Fibroblast of peridontal ligament (primary cell): ENCODE data around the gene USP17L21.
"Not testable (repeated sequence)": the region's sequence is repeated elsewhere in the genome, so short reads cannot be mapped to it uniquely, and the experiment has no call there.

ENCODE experiments used
- DNase-seq: peaks from one replicate; pipeline ENCODE4 v3.0.0-alpha.2; 2010; ENCODE audit errors: extremely low read depth

Gene USP17L21, protein sequence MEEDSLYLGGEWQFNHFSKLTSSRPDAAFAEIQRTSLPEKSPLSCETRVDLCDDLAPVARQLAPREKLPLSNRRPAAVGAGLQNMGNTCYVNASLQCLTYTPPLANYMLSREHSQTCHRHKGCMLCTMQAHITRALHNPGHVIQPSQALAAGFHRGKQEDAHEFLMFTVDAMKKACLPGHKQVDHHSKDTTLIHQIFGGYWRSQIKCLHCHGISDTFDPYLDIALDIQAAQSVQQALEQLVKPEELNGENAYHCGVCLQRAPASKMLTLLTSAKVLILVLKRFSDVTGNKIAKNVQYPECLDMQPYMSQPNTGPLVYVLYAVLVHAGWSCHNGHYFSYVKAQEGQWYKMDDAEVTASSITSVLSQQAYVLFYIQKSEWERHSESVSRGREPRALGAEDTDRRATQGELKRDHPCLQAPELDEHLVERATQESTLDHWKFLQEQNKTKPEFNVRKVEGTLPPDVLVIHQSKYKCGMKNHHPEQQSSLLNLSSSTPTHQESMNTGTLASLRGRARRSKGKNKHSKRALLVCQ

DNA sequence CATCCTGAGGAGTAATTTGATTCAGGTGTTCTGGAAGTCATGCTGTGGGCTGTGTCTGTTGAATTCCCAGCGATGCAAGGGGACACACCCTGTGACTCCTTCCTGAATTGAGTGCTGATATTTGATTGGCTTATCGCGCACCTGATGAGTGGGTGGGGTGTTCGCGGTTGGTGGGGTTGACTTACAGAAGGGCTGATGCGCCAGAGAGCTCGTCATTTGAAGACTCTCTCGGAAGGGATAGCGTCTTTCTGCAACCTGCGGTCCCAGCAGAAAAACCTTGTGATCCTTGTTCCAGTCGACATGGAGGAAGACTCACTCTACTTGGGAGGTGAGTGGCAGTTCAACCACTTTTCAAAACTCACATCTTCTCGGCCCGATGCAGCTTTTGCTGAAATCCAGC, at the start of gene USP17L21:
Gene USP17L21 (plus strand): TSS at position 301 of the 400 bp plus-strand sequence. CDS start 0 bp downstream, at position 301.
- DNase-seq, result not testable (repeated sequence)

DNA sequence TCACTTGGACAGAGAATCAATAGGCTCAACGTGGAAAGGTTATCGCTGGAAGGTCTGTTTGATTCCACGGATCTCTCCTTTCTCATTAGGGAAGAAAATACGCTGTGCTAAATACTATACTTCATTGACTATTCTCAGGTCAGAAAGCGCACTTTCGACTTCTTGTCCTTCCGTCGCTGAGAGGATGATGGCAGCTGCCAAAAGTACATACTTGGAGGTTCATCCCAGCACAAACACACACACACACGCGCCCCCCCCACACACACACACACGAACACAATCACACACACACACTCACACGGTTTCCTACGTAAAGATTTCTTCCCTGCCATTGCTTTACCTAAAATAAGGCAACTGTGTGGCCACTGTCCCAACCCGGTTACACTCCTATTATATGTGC, 48.0 kb upstream of the USP17L21 start:
- DNase-seq, result not testable (repeated sequence)

DNA sequence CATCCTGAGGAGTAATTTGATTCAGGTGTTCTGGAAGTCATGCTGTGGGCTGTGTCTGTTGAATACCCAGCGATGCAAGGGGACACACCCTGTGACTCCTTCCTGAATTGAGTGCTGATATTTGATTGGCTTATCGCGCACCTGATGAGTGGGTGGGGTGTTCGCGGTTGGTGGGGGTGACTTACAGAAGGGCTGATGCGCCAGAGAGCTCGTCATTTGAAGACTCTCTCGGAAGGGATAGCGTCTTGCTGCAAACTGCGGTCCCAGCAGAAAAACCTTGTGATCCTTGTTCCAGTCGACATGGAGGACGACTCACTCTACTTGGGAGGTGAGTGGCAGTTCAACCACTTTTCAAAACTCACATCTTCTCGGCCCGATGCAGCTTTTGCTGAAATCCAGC, 47.6 kb upstream of the USP17L21 start, which contains the start of gene USP17L11:
Gene USP17L11 (plus strand): TSS at position 301 of the 400 bp plus-strand sequence. CDS start 0 bp downstream, at position 301.
- DNase-seq, result not testable (repeated sequence)

DNA sequence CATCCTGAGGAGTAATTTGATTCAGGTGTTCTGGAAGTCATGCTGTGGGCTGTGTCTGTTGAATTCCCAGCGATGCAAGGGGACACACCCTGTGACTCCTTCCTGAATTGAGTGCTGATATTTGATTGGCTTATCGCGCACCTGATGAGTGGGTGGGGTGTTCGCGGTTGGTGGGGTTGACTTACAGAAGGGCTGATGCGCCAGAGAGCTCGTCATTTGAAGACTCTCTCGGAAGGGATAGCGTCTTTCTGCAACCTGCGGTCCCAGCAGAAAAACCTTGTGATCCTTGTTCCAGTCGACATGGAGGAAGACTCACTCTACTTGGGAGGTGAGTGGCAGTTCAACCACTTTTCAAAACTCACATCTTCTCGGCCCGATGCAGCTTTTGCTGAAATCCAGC, 42.8 kb upstream of the USP17L21 start, which contains the start of gene USP17L12:
Gene USP17L12 (plus strand): TSS at position 301 of the 400 bp plus-strand sequence. CDS start 0 bp downstream, at position 301.
- not testable (repeated sequence) for DNase-seq

DNA sequence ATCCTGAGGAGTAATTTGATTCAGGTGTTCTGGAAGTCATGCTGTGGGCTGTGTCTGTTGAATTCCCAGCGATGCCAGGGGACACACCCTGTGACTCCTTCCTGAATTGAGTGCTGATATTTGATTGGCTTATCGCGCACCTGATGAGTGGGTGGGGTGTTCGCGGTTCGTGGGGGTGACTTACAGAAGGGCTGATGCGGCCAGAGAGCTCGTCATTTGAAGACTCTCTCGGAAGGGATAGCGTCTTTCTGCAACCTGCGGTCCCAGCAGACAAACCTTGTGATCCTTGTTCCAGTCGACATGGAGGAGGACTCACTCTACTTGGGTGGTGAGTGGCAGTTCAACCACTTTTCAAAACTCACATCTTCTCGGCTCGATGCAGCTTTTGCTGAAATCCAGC, 38.1 kb upstream of the USP17L21 start, which contains the start of gene USP17L13:
Gene USP17L13 (plus strand): TSS at position 301 of the 400 bp plus-strand sequence. CDS start 0 bp downstream, at position 301.
- DNase-seq, result not testable (repeated sequence)

DNA sequence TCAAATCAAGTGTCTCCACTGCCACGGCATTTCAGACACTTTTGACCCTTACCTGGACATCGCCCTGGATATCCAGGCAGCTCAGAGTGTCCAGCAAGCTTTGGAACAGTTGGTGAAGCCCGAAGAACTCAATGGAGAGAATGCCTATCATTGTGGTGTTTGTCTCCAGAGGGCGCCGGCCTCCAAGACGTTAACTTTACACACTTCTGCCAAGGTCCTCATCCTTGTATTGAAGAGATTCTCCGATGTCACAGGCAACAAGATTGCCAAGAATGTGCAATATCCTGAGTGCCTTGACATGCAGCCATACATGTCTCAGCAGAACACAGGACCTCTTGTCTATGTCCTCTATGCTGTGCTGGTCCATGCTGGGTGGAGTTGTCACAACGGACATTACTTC, 32.4 kb upstream of the USP17L21 start:
- not testable (repeated sequence) for DNase-seq

DNA sequence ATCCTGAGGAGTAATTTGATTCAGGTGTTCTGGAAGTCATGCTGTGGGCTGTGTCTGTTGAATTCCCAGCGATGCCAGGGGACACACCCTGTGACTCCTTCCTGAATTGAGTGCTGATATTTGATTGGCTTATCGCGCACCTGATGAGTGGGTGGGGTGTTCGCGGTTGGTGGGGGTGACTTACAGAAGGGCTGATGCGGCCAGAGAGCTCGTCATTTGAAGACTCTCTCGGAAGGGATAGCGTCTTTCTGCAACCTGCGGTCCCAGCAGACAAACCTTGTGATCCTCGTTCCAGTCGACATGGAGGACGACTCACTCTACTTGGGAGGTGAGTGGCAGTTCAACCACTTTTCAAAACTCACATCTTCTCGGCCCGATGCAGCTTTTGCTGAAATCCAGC, 28.6 kb upstream of the USP17L21 start, which contains the start of gene USP17L15:
Gene USP17L15 (plus strand): TSS at position 301 of the 400 bp plus-strand sequence. CDS start 0 bp downstream, at position 301.
- not testable (repeated sequence) for DNase-seq

DNA sequence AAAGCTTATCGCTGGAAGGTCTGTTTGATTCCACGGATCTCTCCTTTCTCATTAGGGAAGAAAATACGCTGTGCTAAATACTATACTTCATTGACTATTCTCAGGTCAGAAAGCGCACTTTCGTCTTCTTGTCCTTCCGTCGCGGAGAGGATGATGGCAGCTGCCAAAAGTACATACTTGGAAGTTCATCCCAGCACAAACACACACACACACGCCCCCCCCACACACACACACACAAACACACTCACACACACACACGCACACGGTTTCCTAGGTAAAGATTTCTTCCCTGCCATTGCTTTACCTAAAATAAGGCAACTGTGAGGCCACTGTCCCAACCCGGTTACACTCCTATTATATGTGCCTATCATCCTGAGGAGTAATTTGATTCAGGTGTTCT, 24.2 kb upstream of the USP17L21 start:
- not testable (repeated sequence) for DNase-seq

DNA sequence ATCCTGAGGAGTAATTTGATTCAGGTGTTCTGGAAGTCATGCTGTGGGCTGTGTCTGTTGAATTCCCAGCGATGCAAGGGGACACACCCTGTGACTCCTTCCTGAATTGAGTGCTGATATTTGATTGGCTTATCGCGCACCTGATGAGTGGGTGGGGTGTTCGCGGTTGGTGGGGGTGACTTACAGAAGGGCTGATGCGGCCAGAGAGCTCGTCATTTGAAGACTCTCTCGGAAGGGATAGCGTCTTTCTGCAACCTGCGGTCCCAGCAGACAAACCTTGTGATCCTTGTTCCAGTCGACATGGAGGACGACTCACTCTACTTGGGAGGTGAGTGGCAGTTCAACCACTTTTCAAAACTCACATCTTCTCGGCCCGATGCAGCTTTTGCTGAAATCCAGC, 19.1 kb upstream of the USP17L21 start, which contains the start of gene USP17L17:
Gene USP17L17 (plus strand): TSS at position 301 of the 400 bp plus-strand sequence. CDS start 0 bp downstream, at position 301.
- not testable (repeated sequence) for DNase-seq

DNA sequence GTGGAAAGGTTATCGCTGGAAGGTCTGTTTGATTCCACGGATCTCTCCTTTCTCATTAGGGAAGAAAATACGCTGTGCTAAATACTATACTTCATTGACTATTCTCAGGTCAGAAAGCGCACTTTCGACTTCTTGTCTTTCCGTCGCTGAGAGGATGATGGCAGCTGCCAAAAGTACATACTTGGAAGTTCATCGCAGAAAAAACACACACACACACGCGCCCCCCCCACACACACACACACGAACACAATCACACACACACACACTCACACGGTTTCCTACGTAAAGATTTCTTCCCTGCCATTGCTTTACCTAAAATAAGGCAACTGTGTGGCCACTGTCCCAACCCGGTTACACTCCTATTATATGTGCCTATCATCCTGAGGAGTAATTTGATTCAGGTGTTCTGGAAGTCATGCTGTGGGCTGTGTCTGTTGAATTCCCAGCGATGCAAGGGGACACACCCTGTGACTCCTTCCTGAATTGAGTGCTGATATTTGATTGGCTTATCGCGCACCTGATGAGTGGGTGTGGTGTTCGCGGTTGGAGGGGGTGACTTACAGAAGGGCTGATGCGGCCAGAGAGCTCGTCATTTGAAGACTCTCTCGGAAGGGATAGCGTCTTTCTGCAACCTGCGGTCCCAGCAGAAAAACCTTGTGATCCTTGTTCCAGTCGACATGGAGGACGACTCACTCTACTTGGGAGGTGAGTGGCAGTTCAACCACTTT, 14.6 kb upstream of the USP17L21 start, which contains the start of gene USP17L18:
Gene USP17L18 (plus strand): TSS at position 678 of the 728 bp plus-strand sequence. CDS start 0 bp downstream, at position 678.
- DNase-seq, result not testable (repeated sequence)

DNA sequence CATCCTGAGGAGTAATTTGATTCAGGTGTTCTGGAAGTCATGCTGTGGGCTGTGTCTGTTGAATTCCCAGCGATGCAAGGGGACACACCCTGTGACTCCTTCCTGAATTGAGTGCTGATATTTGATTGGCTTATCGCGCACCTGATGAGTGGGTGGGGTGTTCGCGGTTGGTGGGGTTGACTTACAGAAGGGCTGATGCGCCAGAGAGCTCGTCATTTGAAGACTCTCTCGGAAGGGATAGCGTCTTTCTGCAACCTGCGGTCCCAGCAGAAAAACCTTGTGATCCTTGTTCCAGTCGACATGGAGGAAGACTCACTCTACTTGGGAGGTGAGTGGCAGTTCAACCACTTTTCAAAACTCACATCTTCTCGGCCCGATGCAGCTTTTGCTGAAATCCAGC, 9.6 kb upstream of the USP17L21 start, which contains the start of gene USP17L19:
Gene USP17L19 (plus strand): TSS at position 301 of the 400 bp plus-strand sequence. CDS start 0 bp downstream, at position 301.
- DNase-seq, result not testable (repeated sequence)

DNA sequence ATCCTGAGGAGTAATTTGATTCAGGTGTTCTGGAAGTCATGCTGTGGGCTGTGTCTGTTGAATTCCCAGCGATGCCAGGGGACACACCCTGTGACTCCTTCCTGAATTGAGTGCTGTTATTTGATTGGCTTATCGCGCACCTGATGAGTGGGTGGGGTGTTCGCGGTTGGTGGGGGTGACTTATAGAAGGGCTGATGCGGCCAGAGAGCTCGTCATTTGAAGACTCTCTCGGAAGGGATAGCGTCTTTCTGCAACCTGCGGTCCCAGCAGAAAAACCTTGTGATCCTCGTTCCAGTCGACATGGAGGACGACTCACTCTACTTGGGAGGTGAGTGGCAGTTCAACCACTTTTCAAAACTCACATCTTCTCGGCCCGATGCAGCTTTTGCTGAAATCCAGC, 4.8 kb upstream of the USP17L21 start, which contains the start of gene USP17L20:
Gene USP17L20 (plus strand): TSS at position 301 of the 400 bp plus-strand sequence. CDS start 0 bp downstream, at position 301.
- DNase-seq, result not testable (repeated sequence)

DNA sequence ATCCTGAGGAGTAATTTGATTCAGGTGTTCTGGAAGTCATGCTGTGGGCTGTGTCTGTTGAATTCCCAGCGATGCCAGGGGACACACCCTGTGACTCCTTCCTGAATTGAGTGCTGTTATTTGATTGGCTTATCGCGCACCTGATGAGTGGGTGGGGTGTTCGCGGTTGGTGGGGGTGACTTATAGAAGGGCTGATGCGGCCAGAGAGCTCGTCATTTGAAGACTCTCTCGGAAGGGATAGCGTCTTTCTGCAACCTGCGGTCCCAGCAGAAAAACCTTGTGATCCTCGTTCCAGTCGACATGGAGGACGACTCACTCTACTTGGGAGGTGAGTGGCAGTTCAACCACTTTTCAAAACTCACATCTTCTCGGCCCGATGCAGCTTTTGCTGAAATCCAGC, 4.6 kb downstream of the USP17L21 start, which contains the start of gene USP17L22:
Gene USP17L22 (plus strand): TSS at position 301 of the 400 bp plus-strand sequence. CDS start 0 bp downstream, at position 301.
- DNase-seq, result not testable (repeated sequence)

DNA sequence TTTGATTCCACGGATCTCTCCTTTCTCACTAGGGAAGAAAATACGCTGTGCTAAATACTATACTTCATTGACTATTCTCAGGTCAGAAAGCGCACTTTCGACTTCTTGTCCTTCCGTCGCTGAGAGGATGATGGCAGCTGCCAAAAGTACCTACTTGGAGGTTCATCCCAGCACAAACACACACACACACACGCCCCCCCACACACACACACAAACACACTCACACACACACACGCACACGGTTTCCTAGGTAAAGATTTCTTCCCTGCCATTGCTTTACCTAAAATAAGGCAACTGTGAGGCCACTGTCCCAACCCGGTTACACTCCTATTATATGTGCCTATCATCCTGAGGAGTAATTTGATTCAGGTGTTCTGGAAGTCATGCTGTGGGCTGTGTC, 9.0 kb downstream of the USP17L21 start:
- DNase-seq, result not testable (repeated sequence)
